ENCODE results near the gene SLC38A1.
"Not testable (repeated sequence)": the region's sequence is repeated elsewhere in the genome, so short reads cannot be mapped to it uniquely, and the experiment has no call there.

SLC38A1 gene

DNA sequence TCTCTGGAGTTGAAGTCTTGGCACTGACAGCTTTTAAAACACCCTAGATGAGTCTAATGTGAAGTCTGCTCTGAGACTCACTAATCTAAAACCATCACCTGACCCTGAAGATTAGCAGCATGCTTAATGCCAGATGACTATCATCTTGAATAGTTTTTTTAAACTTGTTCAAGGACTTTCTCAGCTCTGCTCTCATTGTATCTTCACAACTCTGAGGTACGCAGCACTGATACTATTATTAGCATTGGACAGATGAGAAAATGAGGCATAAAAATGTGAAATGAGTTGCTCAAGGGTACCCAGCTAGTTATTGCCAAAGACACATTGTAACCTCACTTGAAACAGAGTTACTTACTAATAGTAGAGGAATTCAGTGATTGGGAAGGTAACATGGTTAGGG, 4.8 kb downstream of the SLC38A1 start:
- no peak for DNase-seq (ENCODE audit: low read depth)

DNA sequence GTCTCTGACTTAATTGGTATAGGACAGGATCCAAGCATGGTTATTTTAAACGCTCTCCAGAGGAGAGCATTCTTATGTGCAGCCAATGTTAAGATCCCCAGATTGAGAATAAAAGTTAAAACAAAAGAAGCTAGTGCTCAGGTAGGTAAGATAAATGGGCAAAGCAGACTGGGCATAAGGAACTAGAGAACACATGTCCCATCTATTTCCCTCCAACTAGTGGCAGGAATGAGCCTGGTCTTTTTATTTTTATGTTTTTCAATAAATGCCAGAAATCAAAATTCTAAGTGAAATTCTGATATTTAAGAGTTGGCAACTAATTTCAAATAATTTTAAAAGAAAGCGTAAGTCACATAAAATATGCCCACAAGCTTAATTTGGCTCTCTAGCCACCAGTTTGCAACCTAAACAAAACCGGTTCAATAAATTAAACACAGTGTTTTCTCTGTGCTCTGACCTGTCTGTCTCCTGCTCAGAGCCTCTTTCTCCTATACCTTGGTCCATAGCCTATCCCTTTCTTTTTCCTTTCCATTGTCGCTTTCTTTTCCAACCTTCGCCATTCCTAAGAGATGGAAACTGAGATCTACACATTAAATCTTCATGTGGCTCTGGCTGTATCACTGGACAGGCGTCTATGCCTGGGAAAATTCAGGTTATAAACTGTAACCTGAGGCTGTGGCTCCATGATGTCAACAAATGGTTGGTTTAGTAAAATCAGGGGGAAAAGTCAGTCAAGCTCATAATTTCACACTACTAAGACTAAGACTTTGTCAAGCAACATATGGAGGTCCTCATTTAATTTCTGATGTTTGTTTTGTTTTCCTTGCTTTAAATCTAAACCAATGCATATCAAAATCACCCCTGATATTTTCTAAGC, 5.5 kb downstream of the SLC38A1 start:
- DNase-seq (ENCODE audit: low read depth), result no peak

DNA sequence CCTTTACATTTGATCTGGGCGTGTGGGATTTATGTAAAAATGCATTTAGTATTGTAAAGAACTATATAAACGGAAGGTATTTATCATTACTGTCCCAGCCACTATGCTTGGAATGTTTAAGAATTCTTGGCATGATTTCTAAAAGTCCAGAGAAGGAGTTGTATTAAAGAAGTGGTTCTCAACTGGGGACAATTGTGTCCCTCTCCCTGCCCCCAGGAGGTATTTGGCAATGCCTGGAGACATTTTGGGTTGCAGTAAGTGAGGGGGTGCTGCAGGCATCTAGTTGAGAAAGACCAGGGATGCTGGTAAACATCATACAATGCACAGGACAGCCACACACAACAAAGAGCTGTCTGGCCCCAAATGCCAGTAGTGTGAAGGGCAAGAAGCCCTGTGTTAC, 7.2 kb downstream of the SLC38A1 start:
- DNase-seq (ENCODE audit: low read depth), result no peak

DNA sequence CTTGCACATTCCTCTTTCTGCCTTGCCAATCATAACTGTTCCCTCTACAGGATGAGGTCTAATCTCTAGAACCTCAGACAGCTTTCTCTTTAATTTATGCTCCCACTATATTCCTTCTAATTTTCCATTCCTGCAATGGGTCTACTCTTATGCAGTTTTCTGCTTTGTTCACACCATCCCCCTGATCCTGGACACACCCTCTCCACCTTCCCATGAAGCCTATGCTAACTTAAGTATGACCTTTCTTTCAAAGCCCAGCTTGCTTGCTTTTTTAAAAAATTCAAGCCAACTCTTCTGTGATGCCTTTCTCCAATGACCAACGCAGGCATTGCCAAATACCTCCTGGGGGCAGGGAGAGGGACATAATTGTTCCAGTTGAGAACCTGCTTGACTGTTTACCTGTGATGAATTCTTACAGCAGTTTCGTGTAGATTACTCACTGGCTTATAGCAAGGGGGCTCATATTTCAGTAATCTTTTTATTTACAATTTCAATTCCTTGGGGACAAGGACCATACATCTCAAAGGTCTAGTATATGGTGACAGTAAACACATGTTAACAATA, 7.8 kb downstream of the SLC38A1 start:
- DNase-seq (ENCODE audit: low read depth), result no peak

DNA sequence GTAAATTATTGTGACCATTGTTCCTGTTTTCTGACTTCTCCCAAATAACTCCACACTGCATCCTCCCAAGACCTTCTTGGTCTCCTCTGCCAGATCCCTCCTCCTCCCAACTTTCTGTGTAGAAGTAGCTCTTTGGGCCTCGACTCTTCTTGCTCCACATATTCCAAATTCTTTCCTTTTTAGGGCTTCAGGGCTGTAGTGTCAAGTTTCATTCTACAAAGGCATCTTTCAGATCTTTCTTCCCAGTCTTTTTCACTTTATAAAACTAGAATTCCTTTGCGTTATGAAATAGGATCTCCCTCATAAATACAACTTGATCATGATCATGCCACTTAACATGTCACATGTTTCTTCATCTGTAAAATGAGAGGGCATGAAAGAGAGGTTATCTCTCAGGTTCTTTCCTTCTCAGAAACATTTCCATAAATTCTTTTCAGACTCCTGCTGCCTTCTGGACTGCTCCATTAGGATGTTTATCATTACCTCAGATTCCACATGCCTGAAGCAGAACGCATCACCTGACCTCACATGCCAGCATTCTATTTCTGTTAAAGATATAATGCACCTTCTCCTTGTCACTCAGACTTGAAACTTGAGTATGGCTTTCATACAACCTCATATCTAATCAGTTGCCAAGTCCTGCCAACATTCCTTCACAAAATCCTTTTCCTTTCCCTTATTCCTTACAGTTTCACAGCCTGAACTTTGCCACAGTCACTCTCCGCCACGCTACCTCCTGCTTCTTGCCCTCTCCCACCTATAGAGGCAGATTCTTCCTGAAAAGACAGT, 8.5 kb downstream of the SLC38A1 start:
- no peak for DNase-seq (ENCODE audit: low read depth)

DNA sequence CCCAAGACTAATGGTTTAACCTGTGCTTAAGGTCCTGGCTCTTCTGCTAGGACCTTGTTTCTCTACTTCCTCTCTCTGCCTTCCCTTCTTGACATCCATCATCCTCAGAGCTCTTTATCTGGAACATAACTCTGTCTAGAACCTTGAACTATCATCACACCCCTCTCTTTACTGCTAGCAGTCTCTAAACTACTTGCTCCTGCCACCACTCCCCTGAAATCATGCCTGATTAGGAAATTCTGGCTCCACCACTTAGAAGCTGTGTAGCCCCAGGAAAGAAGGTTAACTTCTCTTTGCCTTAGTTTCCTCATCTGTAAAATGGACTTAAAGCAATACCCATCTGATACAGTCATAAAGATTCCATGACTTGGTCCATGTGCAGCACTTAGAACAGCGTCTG, 9.1 kb downstream of the SLC38A1 start:
- DNase-seq (ENCODE audit: low read depth), result no peak

DNA sequence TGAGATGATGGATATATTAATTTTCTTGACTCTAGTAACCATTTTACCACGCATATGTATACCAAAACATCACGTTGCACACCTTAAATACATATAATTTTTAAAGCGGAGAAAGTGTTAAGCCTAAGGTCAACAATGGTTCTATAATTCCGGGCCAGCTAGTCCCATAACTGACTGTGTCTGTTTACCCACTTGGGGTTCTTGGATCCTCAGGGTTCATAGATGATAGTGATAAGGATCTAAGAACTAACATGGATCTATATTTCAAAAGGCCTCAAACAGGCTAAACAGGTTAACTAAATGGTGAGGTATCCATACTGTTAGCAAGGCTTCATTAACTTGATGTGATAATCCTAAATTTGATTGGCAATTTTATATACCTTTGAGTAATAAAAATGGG, 9.8 kb downstream of the SLC38A1 start:
- no peak for DNase-seq (ENCODE audit: low read depth)

DNA sequence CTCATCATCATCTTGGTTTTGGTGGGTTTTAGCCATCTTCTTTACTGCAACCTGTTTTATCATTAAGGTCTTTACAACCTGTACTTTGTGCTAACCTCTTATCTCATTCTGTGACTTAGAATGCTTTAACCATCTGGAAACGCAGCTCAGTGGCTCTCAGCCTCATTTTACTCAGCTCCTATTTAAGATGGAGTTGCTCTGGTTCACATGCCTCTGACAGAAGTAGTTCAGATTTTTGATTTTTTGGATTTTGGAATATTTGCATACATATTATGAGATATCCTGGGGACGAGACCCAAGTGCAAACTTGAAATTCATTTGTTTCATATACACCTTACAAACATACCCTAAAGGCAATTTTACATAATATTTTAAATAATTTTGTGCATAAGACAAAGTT, 10.7 kb downstream of the SLC38A1 start:
- no peak for DNase-seq (ENCODE audit: low read depth)

DNA sequence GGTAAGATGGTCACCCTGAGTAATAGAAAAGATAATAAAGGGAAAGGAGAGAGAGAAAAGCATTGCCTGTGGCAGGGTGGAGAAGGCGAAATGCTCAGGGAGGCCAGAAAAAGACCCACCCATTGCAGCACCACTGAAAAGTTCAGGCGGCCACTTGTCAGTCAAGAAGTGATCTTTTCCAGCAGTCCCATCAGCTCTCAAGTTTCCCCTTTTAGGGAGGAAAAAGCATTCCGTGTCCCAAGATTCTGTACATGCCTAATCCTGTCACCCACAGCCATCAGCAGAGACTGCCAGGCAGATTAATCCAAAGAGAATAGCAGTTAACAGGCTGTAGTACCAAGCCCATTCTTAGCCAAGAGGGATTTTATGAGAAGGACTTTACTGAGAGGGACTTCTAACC, 11.9 kb downstream of the SLC38A1 start:
- no peak for DNase-seq (ENCODE audit: low read depth)

DNA sequence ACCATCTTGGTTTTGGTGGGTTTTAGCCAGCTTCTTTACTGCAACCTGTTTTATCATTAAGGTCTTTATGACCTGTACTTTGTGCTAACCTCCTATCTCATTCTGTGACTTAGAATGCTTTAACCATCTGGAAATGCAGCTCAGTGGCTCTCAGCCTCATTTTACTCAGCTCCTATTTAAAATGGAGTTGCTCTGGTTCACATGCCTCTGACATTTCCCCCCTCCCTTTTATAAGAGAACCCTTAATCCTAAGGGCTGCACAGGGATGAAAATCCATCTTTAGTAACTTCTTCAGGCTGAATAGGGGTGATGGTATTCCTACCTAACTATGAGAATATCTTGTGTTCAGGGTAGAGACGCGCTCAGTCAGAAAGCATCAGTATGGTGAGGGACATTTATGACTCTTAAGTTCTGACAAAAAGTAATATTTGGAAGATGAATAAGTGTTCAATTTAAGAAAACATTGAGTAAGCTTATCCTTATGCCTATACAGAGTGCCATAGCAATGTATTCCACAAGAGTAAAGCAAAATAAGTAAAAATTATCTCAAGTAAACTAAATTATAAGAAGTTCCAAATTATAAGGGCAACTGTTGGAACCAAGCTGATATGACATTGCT, 15.2 kb downstream of the SLC38A1 start:
- DNase-seq (ENCODE audit: low read depth), result no peak

DNA sequence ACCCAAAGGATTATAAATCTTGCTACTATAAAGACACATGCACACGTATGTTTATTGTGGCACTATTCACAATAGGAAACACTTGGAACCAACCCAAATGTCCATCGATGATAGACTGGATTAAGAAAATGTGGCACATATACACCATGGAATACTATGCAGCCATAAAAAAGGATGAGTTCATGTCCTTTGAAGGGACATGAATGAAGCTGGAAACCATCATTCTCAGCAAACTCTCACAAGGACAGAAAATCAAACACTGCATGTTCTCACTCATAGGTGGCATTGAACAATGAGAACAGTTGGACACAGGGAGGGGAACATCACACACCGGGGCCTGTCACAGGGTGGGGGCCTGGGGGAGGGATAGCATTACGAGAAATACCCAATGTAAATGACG, 16.8 kb downstream of the SLC38A1 start:
- not testable (repeated sequence) for DNase-seq (ENCODE audit: low read depth)

DNA sequence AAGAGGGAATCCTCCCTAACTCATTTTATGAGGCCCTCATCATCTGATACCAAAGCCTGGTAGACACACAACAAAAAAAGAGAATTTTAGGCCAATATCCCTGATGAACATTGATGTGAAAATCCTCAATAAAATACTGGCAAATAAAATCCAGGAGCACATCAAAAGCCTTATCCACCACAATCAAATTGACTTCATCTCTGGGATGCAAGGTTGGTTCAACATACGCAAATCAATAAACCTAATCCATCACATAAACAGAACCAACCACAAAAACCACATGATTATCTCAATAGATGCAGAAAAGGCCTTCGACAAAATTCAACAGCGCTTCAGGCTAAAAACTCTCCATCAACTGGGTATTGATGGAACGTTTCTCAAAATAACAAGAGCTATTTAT, 18.9 kb downstream of the SLC38A1 start:
- not testable (repeated sequence) for DNase-seq (ENCODE audit: low read depth)

DNA sequence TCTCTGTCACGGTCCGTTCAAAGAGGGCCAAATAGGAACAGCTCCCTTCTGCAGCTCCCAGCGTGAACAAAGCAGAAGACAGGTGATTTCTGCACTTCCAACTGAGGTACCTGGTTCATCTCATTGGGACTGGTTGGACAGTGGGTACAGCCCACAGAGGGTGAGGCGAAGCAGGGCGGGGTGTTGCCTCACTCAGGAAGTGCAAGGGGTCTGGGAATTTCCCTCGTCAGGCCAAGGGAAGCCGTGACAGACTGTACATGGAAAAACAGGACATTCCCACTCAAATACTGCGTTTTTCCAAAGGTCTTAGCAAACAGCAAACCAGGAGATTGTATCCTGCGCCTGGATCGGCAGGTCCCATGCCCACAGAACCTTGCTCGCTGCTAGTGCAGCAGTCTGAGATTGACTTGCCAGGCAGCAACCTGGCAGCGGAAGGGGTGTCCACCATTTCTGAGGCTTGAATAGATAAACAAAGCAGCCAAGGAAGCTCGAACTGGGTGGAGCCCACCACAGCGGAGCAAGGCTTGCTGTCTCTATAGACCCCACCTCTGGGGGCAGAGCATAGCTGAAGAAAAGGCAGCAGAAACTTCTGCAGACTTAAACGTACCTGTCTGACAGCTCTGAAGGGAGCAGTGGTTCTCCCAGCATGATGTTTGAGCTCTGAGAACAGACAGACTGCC, 22.7 kb downstream of the SLC38A1 start:
- no peak for DNase-seq (ENCODE audit: low read depth)

DNA sequence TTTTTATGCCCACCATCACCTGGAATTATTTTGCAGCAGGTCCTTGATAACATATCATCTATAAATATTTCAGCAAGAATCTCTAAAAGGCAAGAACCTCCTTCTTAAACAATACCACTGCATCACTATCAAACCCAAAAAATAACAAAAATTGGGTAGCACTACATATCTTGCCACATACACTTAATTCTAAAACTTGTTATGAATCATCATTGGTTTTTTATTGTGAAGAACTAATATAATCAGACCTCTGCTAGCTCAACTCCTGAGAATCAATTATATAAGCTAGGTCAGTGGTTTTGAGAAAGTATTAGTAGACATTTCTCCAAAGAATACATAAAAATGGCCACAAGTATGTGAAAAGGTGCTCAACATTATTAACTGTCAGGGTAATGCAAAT, 23.8 kb downstream of the SLC38A1 start:
- DNase-seq (ENCODE audit: low read depth), result no peak

DNA sequence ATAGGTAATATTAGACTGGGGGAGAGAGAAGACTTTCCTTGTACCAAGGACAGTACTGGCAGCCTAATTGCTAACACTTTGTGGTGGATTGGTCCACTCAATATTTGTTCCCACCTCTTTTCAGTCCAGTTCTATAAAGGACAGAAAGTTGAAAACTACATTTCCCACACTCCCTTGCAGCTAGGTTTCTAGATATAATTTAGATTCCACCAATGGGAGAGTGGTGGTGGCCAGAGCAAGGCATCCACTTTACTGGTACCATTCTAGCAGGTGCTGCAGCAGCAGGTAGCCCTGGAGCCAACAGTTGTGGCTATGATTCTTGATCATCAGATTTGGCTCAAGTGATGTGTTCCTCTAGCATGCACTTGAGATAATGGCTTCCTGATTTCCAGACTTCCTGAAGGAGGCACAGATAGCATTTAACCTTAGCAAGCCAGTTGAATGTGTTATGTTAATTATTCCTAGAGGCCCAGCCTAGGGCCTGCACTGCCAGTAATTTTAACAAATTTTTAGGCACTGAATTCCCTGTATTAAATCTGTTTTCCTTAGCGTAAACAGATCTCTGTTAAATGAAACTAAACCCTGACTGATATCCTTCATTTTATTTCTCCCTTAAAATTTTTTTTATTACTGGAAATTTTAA, 24.4 kb downstream of the SLC38A1 start:
- DNase-seq (ENCODE audit: low read depth), result no peak

DNA sequence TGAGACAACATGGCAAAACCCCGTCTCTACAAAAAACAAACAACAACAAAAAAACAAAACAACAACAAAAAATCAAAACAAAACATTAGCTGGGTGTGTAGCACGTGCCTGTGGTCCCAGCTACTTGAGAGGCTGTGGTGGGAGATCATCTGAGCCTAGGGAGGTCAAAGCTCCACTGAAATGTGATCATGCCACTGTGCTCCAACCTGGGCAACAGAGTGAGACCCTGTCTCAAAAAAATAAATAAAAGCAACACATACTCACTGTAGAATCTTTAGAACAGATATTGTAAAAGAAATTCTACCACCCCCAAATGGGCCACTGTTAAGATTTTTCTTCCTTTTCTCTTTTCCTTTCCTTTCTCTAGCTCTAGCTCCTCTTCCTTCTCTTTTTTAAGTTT, 26.3 kb downstream of the SLC38A1 start:
- DNase-seq (ENCODE audit: low read depth), result no peak

DNA sequence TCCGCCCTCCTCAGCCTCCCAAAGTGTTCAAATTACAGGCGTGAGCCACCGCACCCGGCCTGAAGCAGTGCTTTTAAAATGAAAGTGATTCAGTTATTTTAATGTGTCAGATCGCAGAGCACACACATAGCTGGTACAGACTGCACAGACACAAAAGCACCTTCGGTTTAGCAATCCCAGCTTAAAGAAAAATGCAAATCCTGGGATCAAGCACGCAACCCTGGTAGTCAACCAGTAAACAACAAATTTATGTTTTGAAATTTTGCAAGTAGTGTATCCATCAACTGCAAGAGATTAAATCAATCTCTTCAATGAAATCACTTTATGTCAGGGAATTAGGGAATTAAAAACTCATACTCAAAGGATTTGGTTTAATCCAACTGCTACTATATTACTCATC, 28.4 kb downstream of the SLC38A1 start:
- no peak for DNase-seq (ENCODE audit: low read depth)

DNA sequence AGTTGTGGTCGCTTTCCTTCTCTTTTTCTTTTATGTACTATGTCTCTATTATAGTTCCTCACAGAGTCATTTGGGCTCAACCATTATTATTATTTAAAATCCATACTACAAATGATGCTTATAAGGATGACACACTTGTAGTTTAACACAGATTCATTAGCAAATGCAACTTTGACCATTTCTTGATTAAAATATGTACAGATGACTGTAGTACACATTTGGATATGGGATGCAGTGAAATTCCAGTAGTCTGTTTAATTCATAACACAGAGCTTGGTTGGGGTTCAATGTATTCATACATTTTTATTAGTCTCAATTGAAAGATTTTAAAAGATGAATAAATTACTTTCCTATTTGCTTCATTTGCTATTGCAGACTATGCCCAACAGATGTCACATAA, 30.0 kb downstream of the SLC38A1 start:
- DNase-seq (ENCODE audit: low read depth), result no peak

DNA sequence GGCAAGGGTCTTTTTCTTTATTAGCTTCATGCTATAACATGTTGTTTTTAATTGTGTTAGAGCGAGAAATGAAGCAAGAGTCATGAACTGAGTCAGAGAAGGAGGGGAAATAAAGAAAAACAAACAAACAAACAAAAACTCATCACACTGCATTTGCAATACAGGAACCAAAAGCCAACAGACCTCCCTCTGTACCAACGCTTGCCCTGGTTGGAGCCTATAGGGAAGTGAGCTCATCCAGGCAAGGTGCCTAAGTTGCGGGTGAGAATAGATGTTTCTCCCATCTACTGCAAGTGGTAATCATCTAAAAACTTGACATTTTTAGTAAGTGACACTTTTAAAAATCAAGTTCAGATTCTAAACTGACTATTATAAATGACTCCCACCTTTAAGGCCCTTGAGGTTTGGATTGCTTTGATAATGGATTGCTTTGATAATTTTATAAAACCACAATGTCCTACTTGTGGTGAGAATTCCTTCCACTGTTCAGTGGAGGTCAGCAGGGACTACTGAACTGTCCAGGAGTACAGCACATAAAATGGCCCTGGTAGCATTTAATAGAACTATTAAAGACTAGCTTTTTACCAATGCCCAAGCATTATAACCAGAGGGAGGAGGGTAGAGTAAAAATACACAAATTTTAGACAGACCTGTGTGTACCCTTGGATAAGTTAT, 31.3 kb downstream of the SLC38A1 start:
- no peak for DNase-seq (ENCODE audit: low read depth)

DNA sequence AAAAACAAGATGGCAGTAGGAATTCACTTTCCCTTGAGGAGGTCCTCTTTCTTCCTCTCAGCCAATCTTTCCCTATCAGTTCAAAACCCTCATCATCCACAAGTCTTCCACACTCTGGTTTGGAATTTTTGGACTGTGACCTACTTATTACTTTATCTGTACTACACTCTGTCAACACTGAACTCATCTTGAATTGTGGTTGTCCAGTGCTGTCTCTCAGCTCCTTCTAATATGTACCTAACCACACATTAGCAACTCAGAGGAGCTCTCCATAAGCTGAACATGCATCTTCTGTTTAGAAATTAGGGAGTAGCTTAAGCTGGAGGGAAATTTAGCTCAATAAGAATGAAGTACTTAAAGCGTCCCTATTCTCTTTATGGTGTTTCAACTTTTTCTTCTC, 34.8 kb downstream of the SLC38A1 start:
- DNase-seq (ENCODE audit: low read depth), result no peak

DNA sequence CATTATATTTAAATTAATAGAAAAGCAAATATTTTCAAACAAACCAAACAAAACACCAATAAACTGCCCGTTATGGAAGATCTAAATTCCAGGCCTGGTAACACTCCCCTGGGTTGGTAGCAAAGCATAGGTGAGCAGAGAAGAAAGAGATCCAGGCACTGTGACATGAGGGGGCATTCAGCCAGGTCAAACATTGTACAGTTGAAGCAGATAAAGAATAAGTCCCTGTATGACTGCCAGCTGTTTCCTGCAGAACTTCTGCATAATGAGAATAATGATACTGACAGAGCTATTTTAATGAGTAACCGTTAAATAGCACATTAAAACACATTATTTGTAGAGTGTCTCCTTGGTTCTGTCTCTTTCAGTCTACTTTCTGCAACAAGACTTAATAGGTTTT, 35.4 kb downstream of the SLC38A1 start:
- no peak for DNase-seq (ENCODE audit: low read depth)

Measured in stimulated activated CD4-positive, alpha-beta T cell treated with anti-CD3 and anti-CD28 coated beads, Interleukin-2, amount 100 ng/mL, for 4 hours (primary cell).